Body of pancreas (tissue), 4 donors: ENCODE measurements around the gene PDIA5. TPM values are rescaled to one million over a fixed set of nuclear protein-coding genes. Genes with fewer than 3 reads are reported as not detected.

Experiments
- ATAC-seq: fragments of 150-250 bp; one replicate; pipeline ENCODE4 v1.9.1; 2016
- DNase-seq, 4 donors: peaks; one replicate each; pipeline ENCODE4 v3.0.0-alpha.2; 2019
- H3K27ac ChIP-seq, 4 donors: fragments of 200-600 bp; sonication (generic); 1 replicate in 3 of 4; 2 replicates in 1 of 4; pipeline versions ENCODE4 v1.5.1 to v1.6.1; 2016 to 2019; ENCODE audit warnings: mild to moderate bottlenecking in 1 of 4, mixed read lengths in 1 of 4, moderate library complexity in 1 of 4
- H3K27me3 ChIP-seq, 2 donors: fragments of 200-600 bp; sonication (generic); one replicate each; pipeline ENCODE4 v1.6.0; 2016; ENCODE audit warnings: mild to moderate bottlenecking in 1 of 2
- H3K36me3 ChIP-seq, 2 donors: fragments of 200-600 bp; sonication (generic); replicated peaks in 1 of 2; 2 replicates each; pipeline ENCODE4 v1.5.1; 2016; ENCODE audit warnings: low read depth in 2 of 2; ENCODE audit not compliant: insufficient read depth in 1 of 2
- H3K4me1 ChIP-seq: fragments of 200-600 bp; sonication (generic); one replicate; pipeline ENCODE4 v1.6.0; 2016
- H3K4me3 ChIP-seq, 2 donors: fragments of 200-600 bp; sonication (generic); 1 replicate in 1 of 2; 2 replicates in 1 of 2; pipeline ENCODE4 v1.5.1; 2016 to 2019
- H3K9me3 ChIP-seq, 3 donors: fragments of 200-600 bp; sonication (generic); 1 replicate in 2 of 3; 2 replicates in 1 of 3; pipeline ENCODE4 v1.5.1; 2016
- CTCF ChIP-seq, 7 experiments: fragments of 450-650 bp in 4 of 7; fragments of 200-600 bp in 3 of 7; sonication (generic) in 3 of 7; IDR thresholded peaks; one replicate each; pipeline ENCODE4 v1.5.1; 2016 to 2019; ENCODE audit warnings: antibody characterized with exemption in 7 of 7
- POLR2A ChIP-seq, 3 donors: fragments of 450-650 bp; IDR thresholded peaks; one replicate each; pipeline ENCODE4 v1.6.1; 2016; ENCODE audit warnings: antibody characterized with exemption in 3 of 3, mild to moderate bottlenecking in 2 of 3
- WGBS, 2 donors: methylation state at CpG; one replicate each; pipeline ENCODE4 v1.1.5; 2017; 5-methylcytosine and 5-hydroxymethylcytosine counted together
- intact Hi-C: fragments of 100-400 bp; cut with DNase I; formaldehyde crosslinking; loops from one replicate; pipeline ENCODE4 v1.15.1; 2023
- microRNA-seq, 2 donors: library from miRNA; unstranded; fragments of <30 nt; microRNA quantifications; one replicate each; pipeline ENCODE4, GENCODE V29; 2016; ENCODE audit warnings: borderline number of aligned reads in 2 of 2, borderline replicate concordance in 2 of 2
- total RNA-seq, 2 donors: library from RNA; depleted of rRNA; stranded (reverse); fragments of >200 nt; gene quantifications; one replicate each; pipeline ENCODE4 v1.1.0, GENCODE V29; 2016

Gene PDIA5
- total RNA-seq, 2 donors from 2014 or later: 28.8 to 73.2 TPM

DNA sequence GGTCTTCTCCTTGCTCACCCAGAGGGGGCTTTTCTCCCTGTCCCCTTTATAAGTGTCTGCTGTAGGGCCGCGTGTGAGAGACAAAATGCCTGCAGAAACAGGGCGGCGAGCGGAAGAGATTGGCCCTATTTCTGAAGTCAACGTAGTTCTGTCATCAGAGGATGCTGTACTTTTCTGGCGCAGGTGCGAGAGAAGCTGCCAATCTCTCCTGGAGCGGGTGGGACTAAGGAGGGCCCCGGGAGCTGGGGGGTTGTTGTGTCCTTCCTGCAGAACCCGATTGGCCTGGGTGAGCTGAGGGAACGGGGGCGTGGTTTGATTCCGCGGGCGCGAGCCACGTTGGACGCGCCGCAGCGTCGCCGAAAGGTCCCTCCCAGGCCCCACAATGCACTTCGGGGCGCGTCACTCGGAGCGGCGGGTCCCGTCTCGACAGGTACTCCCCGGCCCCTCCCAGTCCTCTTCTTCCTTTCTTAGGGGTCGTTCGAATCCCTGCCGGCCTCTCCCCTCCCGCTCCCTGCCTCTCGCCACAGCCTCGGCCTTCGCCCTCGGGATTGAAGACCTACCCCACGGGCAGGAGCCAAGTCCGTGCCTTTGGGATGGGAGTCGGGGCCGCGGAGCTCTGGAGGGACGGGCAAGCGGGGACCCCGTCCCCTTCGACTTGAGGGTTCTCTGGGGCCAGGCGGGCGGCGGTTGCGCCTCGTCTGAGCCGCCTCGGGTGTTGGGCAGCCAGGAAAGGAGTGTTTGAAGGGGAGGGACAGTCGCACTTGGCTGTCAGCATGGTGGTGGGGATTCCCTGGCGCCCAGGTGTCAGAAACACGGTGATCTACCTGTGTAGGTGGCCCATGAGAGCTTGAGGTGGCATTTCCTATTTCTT is 135.0 kb downstream of the PDIA5 start, which contains the start of gene SEC22A:
TSS of gene SEC22A (plus strand) at position 387 of the 871 bp plus-strand sequence. CDS start 7,275 bp downstream, outside the sequence.
- H3K27ac ChIP-seq: peak within 1 kb of the TSS; percentile 84 to 94 (median 92)
- H3K4me1 ChIP-seq: peaks cover 22% of the 10 kb centered on the region
- ATAC-seq (peak; percentile 99), DNase-seq (peak; percentile 92 to 96 (median 96))
- intact Hi-C loops: no loop called here
- peak; percentile 65 to 88 (median 86) for TF ChIP-seq POLR2A (IDR thresholded peaks at IDR 0.05)
- TF ChIP-seq CTCF (IDR thresholded peaks at IDR 0.05): no peak
- no peaks in the 10 kb centered on the region for H3K27me3 ChIP-seq
- H3K36me3 ChIP-seq: no peaks in the 10 kb centered on the region
- no peaks in the 10 kb centered on the region for H3K9me3 ChIP-seq
- WGBS, 2 donors: 0% methylated on average over 14 to 44 of the region's 60 CpGs
- H3K4me3 ChIP-seq: peak within 1 kb of the TSS; percentile 93 to 99

GRCh38 chr3:123202451-123202850 is 135.6 kb downstream of the PDIA5 start:
- WGBS, 2 donors: 1 to 4% methylated on average over 6 to 7 of the region's 7 CpGs
- no peak for ATAC-seq

More at GRCh38 chr3:123202451-123202850, 135.6 kb downstream of the PDIA5 start:
- Histone ChIP-seq H3K9me3 (no peaks in the 10 kb centered on the region), H3K27ac (peak overlapping the region; percentile 84 to 94 (median 92)), H3K36me3 (no peaks in the 10 kb centered on the region), H3K4me1 (peaks cover 22% of the 10 kb centered on the region), H3K27me3 (no peaks in the 10 kb centered on the region), H3K4me3 (peak overlapping the region; percentile 93 to 99)
- peak in 1 of 4 donors; percentile 12 for DNase-seq
- TF ChIP-seq POLR2A (IDR thresholded peaks at IDR 0.05): no peak
- no peak for TF ChIP-seq CTCF (IDR thresholded peaks at IDR 0.05)
- intact Hi-C loops: no loop called here

Small RNAs within 50 kb of the gene (microRNA-seq; reads per million reads assigned to microRNA genes)
- 0 reads per million in 2 donors for gene MIR7110

Other genes with a start within 250 kb of the PDIA5 start
- gene SEMA5B, start 39.3 kb upstream of the PDIA5 start, total RNA-seq: 10 to 100 TPM in 1 of 2 donors, 1 to 10 TPM in 1; 1.0 to 15.2 TPM
- 10 to 100 TPM; 16.5 to 18.4 TPM for gene SEC22A, start 134.9 kb downstream of the PDIA5 start, total RNA-seq